GM19395 (cell line): ENCODE measurements around the gene IER5.
"Not testable (repeated sequence)": the region's sequence is repeated elsewhere in the genome, so short reads cannot be mapped to it uniquely, and the experiment has no call there.

Experiments used
- ATAC-seq: cut with Tn5 transposase; IDR thresholded peaks from one replicate; pipeline ENCODE4 v1.9.1; 2021; ENCODE audit warnings: mild to moderate bottlenecking, moderate library complexity; ENCODE audit not compliant: unreplicated experiment

Gene IER5

GRCh38 chr1:181113059-181113641 is 24.6 kb downstream of the IER5 start:
- ATAC-seq = no peak

- ATAC-seq = no peak
Observed at GRCh38 chr1:181114574-181115367, 26.3 kb downstream of the IER5 start.

- ATAC-seq = no peak
Observed at GRCh38 chr1:181115368-181115684, 26.8 kb downstream of the IER5 start.

- not testable (repeated sequence) for ATAC-seq
Observed at GRCh38 chr1:181115971-181116370, 27.5 kb downstream of the IER5 start.

- no peak for ATAC-seq
Observed at GRCh38 chr1:181116819-181117390, 28.4 kb downstream of the IER5 start.

GRCh38 chr1:181117648-181118449 is 29.3 kb downstream of the IER5 start:
- ATAC-seq = no peak

- ATAC-seq = no peak
Observed at GRCh38 chr1:181119093-181119989, 30.8 kb downstream of the IER5 start.

GRCh38 chr1:181120924-181121323 is 32.4 kb downstream of the IER5 start:
- no peak for ATAC-seq

- ATAC-seq = no peak
Observed at GRCh38 chr1:181121498-181121897, 33.0 kb downstream of the IER5 start.

- ATAC-seq = no peak
Observed at GRCh38 chr1:181122222-181122621, 33.7 kb downstream of the IER5 start.

GRCh38 chr1:181123173-181123572 is 34.7 kb downstream of the IER5 start:
- no peak for ATAC-seq

- ATAC-seq = no peak
Observed at GRCh38 chr1:181124291-181124751, 35.8 kb downstream of the IER5 start.

- no peak for ATAC-seq
Observed at GRCh38 chr1:181126289-181126688, 37.8 kb downstream of the IER5 start.

- ATAC-seq = no peak
Observed at GRCh38 chr1:181126871-181127587, 38.5 kb downstream of the IER5 start.

GRCh38 chr1:181127898-181128453 is 39.5 kb downstream of the IER5 start:
- no peak for ATAC-seq

GRCh38 chr1:181128592-181129497 is 40.3 kb downstream of the IER5 start:
- peak; percentile 50 for ATAC-seq

GRCh38 chr1:181129771-181130606 is 41.5 kb downstream of the IER5 start:
- no peak for ATAC-seq
